ENCODE data around the gene SELENOK.

- no peak for TF ChIP-seq CTCF (IDR thresholded peaks at IDR 0.05)
- TF ChIP-seq POLR2A (IDR thresholded peaks at IDR 0.05), result no peak
Observed at GRCh38 chr3:53880396-53881345, 11.0 kb downstream of the SELENOK start.

Data from right lobe of liver (tissue), 4 donors.